Upper lobe of right lung (tissue), 1 donor: Measurements from ENCODE around the gene AKAP5. TPM values are rescaled to one million over a fixed set of nuclear protein-coding genes. Genes with fewer than 3 reads are reported as not detected.

Experiments used
- ATAC-seq: fragments of 200-7000 bp; cut with Tn5 transposase; one replicate; pipeline ENCODE4 v1.9.1; 2020; ENCODE audit warnings: mild to moderate bottlenecking, moderate library complexity
- DNase-seq: peaks from one replicate; pipeline ENCODE4 v3.0.0-alpha.2; 2020
- H3K27ac ChIP-seq: fragments of 200-600 bp; one replicate; pipeline ENCODE4 v1.8.0; 2022
- H3K27me3 ChIP-seq: fragments of 200-600 bp; one replicate; pipeline ENCODE4 v1.8.0; 2022; ENCODE audit warnings: mild to moderate bottlenecking
- H3K36me3 ChIP-seq: fragments of 200-600 bp; one replicate; pipeline ENCODE4 v1.8.0; 2022
- H3K4me1 ChIP-seq: fragments of 200-600 bp; one replicate; pipeline ENCODE4 v1.8.0; 2022
- H3K4me3 ChIP-seq: fragments of 200-600 bp; one replicate; pipeline ENCODE4 v1.8.0; 2022; ENCODE audit warnings: mild to moderate bottlenecking
- H3K9me3 ChIP-seq: fragments of 200-600 bp; one replicate; pipeline ENCODE4 v1.8.0; 2022
- CTCF ChIP-seq: fragments of 200-600 bp; IDR thresholded peaks from one replicate; pipeline ENCODE4 v1.8.0; 2022; ENCODE audit warnings: antibody characterized with exemption
- intact Hi-C: fragments of 100-400 bp; cut with DNase I; formaldehyde crosslinking; loops from one replicate; pipeline ENCODE4 v1.11.0; 2022
- total RNA-seq: library from RNA; stranded (reverse); fragmentation: NEBNext Ultra II Directional; extraction: Animal tissue kit (Norgen Biotek cat#: 25700); gene quantifications from one replicate; pipeline ENCODE4 v1.2.1, GENCODE V29; 2021
- donor health status: DM: no; HTN: yes; CAD: no; lungs with severe emphysema.

AKAP5 gene
- total RNA-seq, 1 donor from 2014 or later, result 3.6 TPM

GRCh38 chr14:64518229-64518628 is 52.9 kb downstream of the AKAP5 start:
- TF ChIP-seq CTCF, result no peak
- Histone ChIP-seq H3K27ac (no peak overlapping the region), H3K4me3 (no peak overlapping the region), H3K9me3 (no peaks in the 10 kb centered on the region), H3K27me3 (no peaks in the 10 kb centered on the region), H3K4me1 (peaks cover 13% of the 10 kb centered on the region), H3K36me3 (peaks cover 20% of the 10 kb centered on the region)
- no peak for ATAC-seq
- no peak for DNase-seq
- intact Hi-C loops, result no loop called here

- no peak overlapping the region for H3K27ac ChIP-seq
- H3K36me3 ChIP-seq, result peaks cover 31% of the 10 kb centered on the region
- no peak for TF ChIP-seq CTCF
- no peaks in the 10 kb centered on the region for H3K27me3 ChIP-seq
- intact Hi-C loops, result no loop called here
- no peak overlapping the region for H3K4me3 ChIP-seq
- ATAC-seq, result peak; percentile 43
- no peak for DNase-seq
- H3K9me3 ChIP-seq, result no peaks in the 10 kb centered on the region
- H3K4me1 ChIP-seq, result peaks cover 6% of the 10 kb centered on the region
Measured at GRCh38 chr14:64520699-64521098, 55.4 kb downstream of the AKAP5 start.

- intact Hi-C loops, result no loop called here
- Histone ChIP-seq H3K9me3 (no peaks in the 10 kb centered on the region), H3K27me3 (no peaks in the 10 kb centered on the region), H3K36me3 (peaks cover 31% of the 10 kb centered on the region), H3K27ac (no peak overlapping the region), H3K4me1 (peaks cover 6% of the 10 kb centered on the region), H3K4me3 (no peak overlapping the region)
- no peak for TF ChIP-seq CTCF
- ATAC-seq (no peak), DNase-seq (no peak)
Measured at GRCh38 chr14:64522591-64523355, 57.5 kb downstream of the AKAP5 start.

Other genes with a start within 250 kb of the AKAP5 start
- gene ESR2, start 171.1 kb upstream of the AKAP5 start, total RNA-seq, result 1.3 TPM
- 47.1 TPM for gene MTHFD1, start 77.1 kb upstream of the AKAP5 start, total RNA-seq
- gene ZBTB25, start 38.3 kb downstream of the AKAP5 start, total RNA-seq, result 13.1 TPM
- 47.9 TPM for gene ZBTB1, start 39.3 kb downstream of the AKAP5 start, total RNA-seq
- gene HSPA2, start 75.2 kb downstream of the AKAP5 start, total RNA-seq, result 13.5 TPM
- gene PPP1R36, start 84.5 kb downstream of the AKAP5 start, total RNA-seq, result 0.46 TPM
- gene PLEKHG3, start 238.9 kb downstream of the AKAP5 start, total RNA-seq, result 34.5 TPM